Measurements from ENCODE around the gene MYO7B. TPM values are rescaled to one million over a fixed set of nuclear protein-coding genes. Genes with fewer than 3 reads are reported as not detected.

Gene MYO7B
- total and polyA plus RNA-seq, 2 experiments from 2014 or later, result 0.06 to 0.12 TPM

- Histone ChIP-seq H3K27ac (no peak overlapping the region), H3K27me3 (no peaks in the 10 kb centered on the region), H3K9me3 (ENCODE audit: low read depth) (no peaks in the 10 kb centered on the region), H3K4me1 (ENCODE audit: low read depth) (no peaks in the 10 kb centered on the region), H3K36me3 (no peaks in the 10 kb centered on the region), H3K4me3 (no peak overlapping the region)
- no peak for TF ChIP-seq CTCF (IDR thresholded peaks at IDR 0.05; ENCODE audit: low read depth, low read length)
- DNase-seq (ENCODE audit: low read depth in 1 of 2, low spot score in 1 of 2), result no peak
Measured at GRCh38 chr2:127643439-127644065, 108.1 kb downstream of the MYO7B start.

- H3K27me3 ChIP-seq, result no peaks in the 10 kb centered on the region
- no peaks in the 10 kb centered on the region for H3K9me3 ChIP-seq (ENCODE audit: low read depth)
- DNase-seq (ENCODE audit: low read depth in 1 of 2, low spot score in 1 of 2), result no peak
- no peak for TF ChIP-seq CTCF (IDR thresholded peaks at IDR 0.05; ENCODE audit: low read depth, low read length)
- no peak overlapping the region for H3K27ac ChIP-seq
- H3K36me3 ChIP-seq, result no peaks in the 10 kb centered on the region
- H3K4me1 ChIP-seq (ENCODE audit: low read depth), result no peaks in the 10 kb centered on the region
- H3K4me3 ChIP-seq, result no peak overlapping the region
Measured at GRCh38 chr2:127644066-127645025, 108.9 kb downstream of the MYO7B start.

GRCh38 chr2:127645026-127645394, 109.5 kb downstream of the MYO7B start:
- H3K9me3 ChIP-seq (ENCODE audit: low read depth), result no peaks in the 10 kb centered on the region
- H3K4me3 ChIP-seq, result no peak overlapping the region
- H3K27ac ChIP-seq, result no peak overlapping the region
- TF ChIP-seq CTCF (IDR thresholded peaks at IDR 0.05; ENCODE audit: low read depth, low read length), result no peak
- no peak for DNase-seq (ENCODE audit: low read depth in 1 of 2, low spot score in 1 of 2)
- H3K27me3 ChIP-seq, result no peaks in the 10 kb centered on the region
- H3K4me1 ChIP-seq (ENCODE audit: low read depth), result no peaks in the 10 kb centered on the region
- H3K36me3 ChIP-seq, result no peaks in the 10 kb centered on the region

- DNase-seq (ENCODE audit: low read depth in 1 of 2, low spot score in 1 of 2), result no peak
- Histone ChIP-seq H3K27ac (no peak within 1 kb of the TSS), H3K9me3 (ENCODE audit: low read depth) (no peaks in the 10 kb centered on the region), H3K27me3 (no peaks in the 10 kb centered on the region), H3K36me3 (no peaks in the 10 kb centered on the region), H3K4me1 (ENCODE audit: low read depth) (no peaks in the 10 kb centered on the region), H3K4me3 (no peak within 1 kb of the TSS)
- no peak for TF ChIP-seq CTCF (IDR thresholded peaks at IDR 0.05; ENCODE audit: low read depth, low read length)
Measured at GRCh38 chr2:127645395-127646291, 110.2 kb downstream of the MYO7B start, which contains the start of gene GPR17. GPR17 (plus strand) TSS chr2:127646153; CDS start chr2:127650736, 4,583 bp downstream.
